Measurements from ENCODE around the gene COL1A1. TPM values are rescaled to one million over a fixed set of nuclear protein-coding genes. Genes with fewer than 3 reads are reported as not detected.

COL1A1 gene
- total and polyA plus RNA-seq, 5 donors, result 24.8 to 138 (median 59.2) TPM

GRCh38 chr17:50136096-50136687, 65.2 kb downstream of the COL1A1 start:
- Histone ChIP-seq H3K27ac (ENCODE audit: low read length) (no peak overlapping the region), H3K27me3 (ENCODE audit: control insufficient read depth, insufficient read depth) (no peaks in the 10 kb centered on the region), H3K4me3 (ENCODE audit: low read length) (no peak overlapping the region), H3K9me3 (ENCODE audit: control insufficient read depth, low read length) (no peaks in the 10 kb centered on the region), H3K4me1 (ENCODE audit: control insufficient read depth, insufficient read depth, low read length) (peaks cover 4% of the 10 kb centered on the region)
- 93% methylated on average over 11 of the region's 11 CpGs for WGBS
- DNase-seq, result peak in 1 of 3 donors; percentile 48
- intact Hi-C loops (cut with DNase I), result loop anchor here in 1 of 4 donors (10.0 kb wide), 1 partner anchor 59 kb away; no protein-coding TSS in a partner anchor
- no peak for ATAC-seq

GRCh38 chr17:50135316-50136095, 65.9 kb downstream of the COL1A1 start:
- Histone ChIP-seq H3K4me1 (ENCODE audit: control insufficient read depth, insufficient read depth, low read length) (peaks cover 3% of the 10 kb centered on the region), H3K4me3 (ENCODE audit: low read length) (no peak overlapping the region), H3K27ac (ENCODE audit: low read length) (no peak overlapping the region), H3K9me3 (ENCODE audit: control insufficient read depth, low read length) (no peaks in the 10 kb centered on the region), H3K27me3 (ENCODE audit: control insufficient read depth, insufficient read depth) (no peaks in the 10 kb centered on the region)
- intact Hi-C loops (cut with DNase I), result loop anchor here in 1 of 4 donors (10.0 kb wide), 1 partner anchor 59 kb away; no protein-coding TSS in a partner anchor
- peak in 1 of 3 donors; percentile 60 for DNase-seq
- 88% methylated on average over 16 of the region's 16 CpGs for WGBS
- no peak for ATAC-seq

GRCh38 chr17:50134206-50135110, 67.0 kb downstream of the COL1A1 start:
- DNase-seq, result peak in 2 of 3 donors; percentile 38 to 52
- H3K4me3 ChIP-seq (ENCODE audit: low read length), result no peak overlapping the region
- H3K27ac ChIP-seq (ENCODE audit: low read length), result no peak overlapping the region
- ATAC-seq, result no peak
- no peaks in the 10 kb centered on the region for H3K27me3 ChIP-seq (ENCODE audit: control insufficient read depth, insufficient read depth)
- intact Hi-C loops (cut with DNase I), result loop anchor here in 1 of 4 donors (10.0 kb wide), 1 partner anchor 60 kb away; no protein-coding TSS in a partner anchor
- no peaks in the 10 kb centered on the region for H3K9me3 ChIP-seq (ENCODE audit: control insufficient read depth, low read length)
- peaks cover 3% of the 10 kb centered on the region for H3K4me1 ChIP-seq (ENCODE audit: control insufficient read depth, insufficient read depth, low read length)
- WGBS, result 74% methylated on average over 16 of the region's 16 CpGs

GRCh38 chr17:50133769-50134099, 67.7 kb downstream of the COL1A1 start:
- 26% methylated on average over 16 of the region's 16 CpGs for WGBS
- intact Hi-C loops (cut with DNase I), result loop anchor here in 1 of 4 donors (10.0 kb wide), 1 partner anchor 61 kb away; no protein-coding TSS in a partner anchor
- DNase-seq (peak in 2 of 3 donors; percentile 75), ATAC-seq (peak in 1 of 2 donors; percentile 17)
- Histone ChIP-seq H3K27me3 (ENCODE audit: control insufficient read depth, insufficient read depth) (no peaks in the 10 kb centered on the region), H3K4me1 (ENCODE audit: control insufficient read depth, insufficient read depth, low read length) (peaks cover 6% of the 10 kb centered on the region), H3K4me3 (ENCODE audit: low read length) (no peak overlapping the region), H3K9me3 (ENCODE audit: control insufficient read depth, low read length) (no peaks in the 10 kb centered on the region), H3K27ac (ENCODE audit: low read length) (peak overlapping the region; percentile 90)

Other genes starting within 250 kb of the COL1A1 start
- under 1 TPM in 1 of 4 donors, not detected in 3; 0.12 TPM for gene DLX4, start 232.4 kb downstream of the COL1A1 start, total RNA-seq
- gene DLX4, start 232.4 kb downstream of the COL1A1 start, polyA plus RNA-seq, result 0.09 TPM
- gene DLX3, start 206.4 kb downstream of the COL1A1 start, total RNA-seq, result under 1 TPM in 2 of 4 donors, not detected in 2; 0.12 to 0.14 TPM
- gene DLX3, start 206.4 kb downstream of the COL1A1 start, polyA plus RNA-seq, result 0.16 TPM
- gene ITGA3, start 145.5 kb downstream of the COL1A1 start, total RNA-seq, result 10 to 100 TPM; 22.9 to 32.9 (median 28.4) TPM
- gene ITGA3, start 145.5 kb downstream of the COL1A1 start, polyA plus RNA-seq, result 21.5 TPM
- gene PDK2, start 106.3 kb downstream of the COL1A1 start, total RNA-seq, result 100 to 1,000 TPM; 167 to 219 (median 182) TPM
- 149 TPM for gene PDK2, start 106.3 kb downstream of the COL1A1 start, polyA plus RNA-seq
- gene SAMD14, start 71.5 kb downstream of the COL1A1 start, total RNA-seq, result 1 to 10 TPM; 2.4 to 4.0 (median 3.5) TPM
- 3.3 TPM for gene SAMD14, start 71.5 kb downstream of the COL1A1 start, polyA plus RNA-seq
- gene PPP1R9B, start 51.0 kb downstream of the COL1A1 start, total RNA-seq, result 10 to 100 TPM; 33.2 to 40.7 (median 36.1) TPM
- 26.5 TPM for gene PPP1R9B, start 51.0 kb downstream of the COL1A1 start, polyA plus RNA-seq
- gene SGCA, start 35.6 kb downstream of the COL1A1 start, total RNA-seq, result 100 to 1,000 TPM; 127 to 150 (median 133) TPM
- gene SGCA, start 35.6 kb downstream of the COL1A1 start, polyA plus RNA-seq, result 156 TPM
- not detected for gene TMEM92, start 72.8 kb upstream of the COL1A1 start, total RNA-seq
- gene TMEM92, start 72.8 kb upstream of the COL1A1 start, polyA plus RNA-seq, result not detected
- gene XYLT2, start 144.5 kb upstream of the COL1A1 start, total RNA-seq, result 10 to 100 TPM; 15.8 to 19.1 (median 18.3) TPM
- gene XYLT2, start 144.5 kb upstream of the COL1A1 start, polyA plus RNA-seq, result 13.2 TPM
- 10 to 100 TPM; 74.4 to 93.0 (median 82.0) TPM for gene MRPL27, start 171.6 kb upstream of the COL1A1 start, total RNA-seq
- gene MRPL27, start 171.6 kb upstream of the COL1A1 start, polyA plus RNA-seq, result 194 TPM
- under 1 TPM in 2 of 4 donors, not detected in 2; 0.46 to 0.59 TPM for gene EME1, start 171.6 kb upstream of the COL1A1 start, total RNA-seq
- 0.36 TPM for gene EME1, start 171.6 kb upstream of the COL1A1 start, polyA plus RNA-seq
- 10 to 100 TPM; 22.9 to 62.0 (median 33.3) TPM for gene LRRC59, start 195.9 kb upstream of the COL1A1 start, total RNA-seq
- 22.0 TPM for gene LRRC59, start 195.9 kb upstream of the COL1A1 start, polyA plus RNA-seq
- gene ACSF2, start 224.6 kb upstream of the COL1A1 start, total RNA-seq, result 100 to 1,000 TPM in 2 of 4 donors, 10 to 100 TPM in 2; 61.1 to 112 (median 96.7) TPM
- gene ACSF2, start 224.6 kb upstream of the COL1A1 start, polyA plus RNA-seq, result 81.6 TPM